Natural killer cell (primary cell): ENCODE results near the gene MARK4. TPM values are rescaled to one million over a fixed set of nuclear protein-coding genes. Genes with fewer than 3 reads are reported as not detected.
A peak's percentile ranks its signal among the peaks of the same experiment; 100 is the strongest.

ENCODE experiments used
- ATAC-seq, 3 donors: fragments of 150-1000 bp in 2 of 3; fragments of 200-7000 bp in 1 of 3; cut with Tn5 transposase; 1 replicate in 1 of 3; 2 replicates in 2 of 3; pipeline ENCODE4 v1.10.0; 2021; ENCODE audit warnings: mild to moderate bottlenecking in 2 of 3, moderate library complexity in 2 of 3
- DNase-seq, 2 donors: peaks; one replicate each; pipeline versions ENCODE4 v3.0.0 to v3.0.0-alpha.2; 2013 to 2021; ENCODE audit warnings: mixed read lengths in 1 of 2
- H3K27ac ChIP-seq: one replicate; pipeline ENCODE4 v1.5.1; 2013; ENCODE audit warnings: mild to moderate bottlenecking, low read length
- H3K27me3 ChIP-seq: one replicate; pipeline ENCODE4 v1.6.1; 2013; ENCODE audit warnings: low read length; ENCODE audit not compliant: control insufficient read depth, insufficient read depth
- H3K36me3 ChIP-seq: one replicate; pipeline ENCODE4 v1.6.1; 2013; ENCODE audit warnings: low read length; ENCODE audit not compliant: control insufficient read depth, insufficient read depth
- H3K4me1 ChIP-seq: one replicate; pipeline ENCODE4 v1.6.1; 2013; ENCODE audit warnings: low read length; ENCODE audit not compliant: control insufficient read depth, insufficient read depth
- H3K4me3 ChIP-seq: one replicate; pipeline ENCODE4 v1.5.1; 2013; ENCODE audit warnings: low read length
- H3K9me3 ChIP-seq: one replicate; pipeline ENCODE4 v1.6.1; 2013; ENCODE audit warnings: low read length; ENCODE audit not compliant: control insufficient read depth, insufficient read depth
- H3K27ac Mint-ChIP-seq, 2 donors: one replicate each; pipeline ENCODE4 v1.8.0; 2022; ENCODE audit warnings: mild to moderate bottlenecking in 2 of 2, mixed read lengths in 2 of 2, moderate library complexity in 1 of 2
- H3K27me3 Mint-ChIP-seq, 2 donors: one replicate each; pipeline ENCODE4 v1.8.0; 2022; ENCODE audit warnings: low read depth in 2 of 2, mixed read lengths in 2 of 2
- H3K36me3 Mint-ChIP-seq: one replicate; pipeline ENCODE4 v1.8.0; 2022; ENCODE audit warnings: mixed read lengths
- H3K4me1 Mint-ChIP-seq, 2 donors: one replicate each; pipeline ENCODE4 v1.8.0; 2022; ENCODE audit warnings: mixed read lengths in 2 of 2
- H3K4me3 Mint-ChIP-seq: one replicate; pipeline ENCODE4 v1.8.0; 2022; ENCODE audit warnings: mild to moderate bottlenecking, moderate library complexity, mixed read lengths
- H3K9me3 Mint-ChIP-seq, 2 donors: one replicate each; pipeline ENCODE4 v1.8.0; 2022; ENCODE audit warnings: mixed read lengths in 2 of 2
- WGBS: methylation state at CpG from one replicate; pipeline ENCODE4 v1.1.7; 2013; ENCODE audit warnings: missing lambda C conversion rate; ENCODE audit not compliant: insufficient coverage; 5-methylcytosine and 5-hydroxymethylcytosine counted together
- intact Hi-C: fragments of 100-400 bp; cut with micrococcal nuclease; formaldehyde crosslinking; loops from one replicate; pipeline ENCODE4 v1.14.2; 2022
- total RNA-seq, 4 donors: library from RNA; stranded (reverse); fragments of 120-200 nt in 1 of 4; gene quantifications; one replicate each; pipeline versions ENCODE4 v1.2.3 to v1.2.4, GENCODE V29; 2013 to 2022
- TF ChIP-seq, protein P1 (sequence below): fragments of 200-600 bp; IDR thresholded peaks from one replicate; pipeline ENCODE4 v1.8.0; 2022; ENCODE audit warnings: antibody characterized with exemption

Gene MARK4
- total RNA-seq, 3 donors from 2014 or later (not counting 1 experiment from before 2014, with no cell fraction given) = 50.4 to 53.6 (median 51.4) TPM

DNA sequence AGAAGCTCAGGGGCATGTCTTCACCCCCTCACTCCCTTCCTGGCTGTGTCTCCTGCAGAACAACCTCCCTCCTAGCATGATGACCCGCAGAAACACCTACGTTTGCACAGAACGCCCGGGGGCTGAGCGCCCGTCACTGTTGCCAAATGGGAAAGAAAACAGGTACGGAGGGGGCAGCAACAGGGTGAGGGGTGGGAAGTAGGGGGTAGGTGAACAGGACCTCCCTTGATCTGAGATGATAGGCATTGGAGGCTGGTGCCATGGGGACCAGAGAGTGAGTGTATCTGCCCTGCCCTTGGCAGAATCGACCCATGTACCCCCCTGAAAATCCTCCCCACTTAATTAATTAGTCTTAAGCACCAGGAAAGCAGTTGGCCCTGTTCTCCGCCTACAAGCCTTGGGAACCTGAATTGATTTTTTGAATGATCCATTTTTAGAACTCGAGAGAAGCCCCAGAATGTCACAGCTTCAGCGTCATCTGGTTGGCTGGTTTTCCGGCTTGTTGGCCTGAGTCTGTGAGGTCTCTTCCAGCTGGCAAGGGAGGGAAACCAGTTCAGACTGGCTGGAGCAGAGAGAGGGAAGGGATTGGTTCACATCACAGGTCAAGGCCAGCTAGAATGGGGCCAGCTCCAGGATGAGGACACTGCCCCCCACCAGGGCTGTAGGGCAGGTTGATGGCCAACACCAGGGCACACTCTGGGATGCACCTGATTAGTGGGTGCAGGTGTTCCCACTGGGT, 43.4 kb downstream of the MARK4 start:
- Mint-ChIP-seq H3K9me3 (no peaks in the 10 kb centered on the region), H3K27ac (no peak overlapping the region), H3K4me1 (no peaks in the 10 kb centered on the region), H3K27me3 (no peaks in the 10 kb centered on the region), H3K36me3 (peaks cover 11% of the 10 kb centered on the region), H3K4me3 (no peak overlapping the region)
- TF ChIP-seq, protein P1, sequence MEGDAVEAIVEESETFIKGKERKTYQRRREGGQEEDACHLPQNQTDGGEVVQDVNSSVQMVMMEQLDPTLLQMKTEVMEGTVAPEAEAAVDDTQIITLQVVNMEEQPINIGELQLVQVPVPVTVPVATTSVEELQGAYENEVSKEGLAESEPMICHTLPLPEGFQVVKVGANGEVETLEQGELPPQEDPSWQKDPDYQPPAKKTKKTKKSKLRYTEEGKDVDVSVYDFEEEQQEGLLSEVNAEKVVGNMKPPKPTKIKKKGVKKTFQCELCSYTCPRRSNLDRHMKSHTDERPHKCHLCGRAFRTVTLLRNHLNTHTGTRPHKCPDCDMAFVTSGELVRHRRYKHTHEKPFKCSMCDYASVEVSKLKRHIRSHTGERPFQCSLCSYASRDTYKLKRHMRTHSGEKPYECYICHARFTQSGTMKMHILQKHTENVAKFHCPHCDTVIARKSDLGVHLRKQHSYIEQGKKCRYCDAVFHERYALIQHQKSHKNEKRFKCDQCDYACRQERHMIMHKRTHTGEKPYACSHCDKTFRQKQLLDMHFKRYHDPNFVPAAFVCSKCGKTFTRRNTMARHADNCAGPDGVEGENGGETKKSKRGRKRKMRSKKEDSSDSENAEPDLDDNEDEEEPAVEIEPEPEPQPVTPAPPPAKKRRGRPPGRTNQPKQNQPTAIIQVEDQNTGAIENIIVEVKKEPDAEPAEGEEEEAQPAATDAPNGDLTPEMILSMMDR = no peak
- DNase-seq = no peak
- Histone ChIP-seq H3K27ac (no peak overlapping the region), H3K36me3 (peaks cover 21% of the 10 kb centered on the region), H3K4me1 (no peaks in the 10 kb centered on the region), H3K4me3 (no peak overlapping the region), H3K27me3 (no peaks in the 10 kb centered on the region), H3K9me3 (no peaks in the 10 kb centered on the region)
- intact Hi-C loops = no loop called here
- ATAC-seq = no peak
- 98% methylated on average over 12 of the region's 12 CpGs for WGBS

DNA sequence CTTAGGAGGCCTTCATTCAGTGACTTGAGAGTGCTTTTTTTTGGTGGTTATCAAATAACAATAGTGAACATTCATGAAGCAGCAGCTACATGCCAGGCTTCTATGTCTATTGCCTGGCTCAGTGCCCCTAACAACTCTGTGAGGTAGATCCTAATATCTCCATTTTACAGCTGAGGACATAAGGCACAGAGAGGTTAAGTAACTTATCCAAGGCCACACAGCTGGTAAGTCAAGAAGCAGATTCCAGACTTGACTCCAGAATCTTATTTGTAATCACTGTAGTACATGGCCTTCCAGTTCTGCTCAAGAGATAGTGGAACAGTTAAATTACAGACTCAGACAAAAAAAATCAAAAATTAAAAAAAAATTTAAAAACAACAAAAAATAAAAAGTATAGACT, 44.8 kb downstream of the MARK4 start:
- Mint-ChIP-seq H3K9me3 (no peaks in the 10 kb centered on the region), H3K4me3 (no peak overlapping the region), H3K27me3 (no peaks in the 10 kb centered on the region), H3K4me1 (no peaks in the 10 kb centered on the region), H3K36me3 (peaks cover 11% of the 10 kb centered on the region), H3K27ac (no peak overlapping the region)
- intact Hi-C loops = no loop called here
- peaks cover 13% of the 10 kb centered on the region for H3K36me3 ChIP-seq
- no peaks in the 10 kb centered on the region for H3K4me1 ChIP-seq
- ATAC-seq (no peak), DNase-seq (no peak)
- no peak overlapping the region for H3K4me3 ChIP-seq
- no peak overlapping the region for H3K27ac ChIP-seq
- TF ChIP-seq, protein P1 = no peak
- H3K27me3 ChIP-seq = no peaks in the 10 kb centered on the region
- no peaks in the 10 kb centered on the region for H3K9me3 ChIP-seq

DNA sequence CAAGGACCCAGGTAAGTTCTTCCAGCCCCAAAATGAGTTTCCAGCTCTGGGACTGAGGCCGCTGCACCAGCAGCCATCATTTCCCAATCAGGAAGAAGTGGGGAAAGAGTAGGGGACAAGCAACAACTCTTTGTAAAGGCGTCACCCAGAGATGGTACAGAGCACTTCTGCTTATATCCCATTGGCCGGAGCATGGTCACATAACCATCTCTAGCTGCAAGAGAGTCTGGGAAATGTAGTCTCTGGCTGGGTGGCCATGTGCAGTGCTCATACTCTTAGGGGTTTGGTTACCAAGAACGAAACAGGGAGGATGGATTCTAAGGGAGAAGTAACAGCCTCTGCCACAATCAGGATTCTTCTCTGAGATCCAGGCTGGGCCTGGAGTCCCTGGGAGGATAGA, 45.3 kb downstream of the MARK4 start:
- Mint-ChIP-seq H3K27ac (no peak overlapping the region), H3K27me3 (no peaks in the 10 kb centered on the region), H3K4me3 (no peak overlapping the region), H3K36me3 (peaks cover 11% of the 10 kb centered on the region), H3K9me3 (no peaks in the 10 kb centered on the region), H3K4me1 (no peaks in the 10 kb centered on the region)
- no peak for DNase-seq
- peak in 1 of 3 donors; percentile 25 for ATAC-seq
- WGBS = 98% methylated on average over 4 of the region's 4 CpGs
- Histone ChIP-seq H3K9me3 (no peaks in the 10 kb centered on the region), H3K4me3 (no peak overlapping the region), H3K27ac (no peak overlapping the region), H3K4me1 (no peaks in the 10 kb centered on the region), H3K36me3 (peaks cover 12% of the 10 kb centered on the region), H3K27me3 (no peaks in the 10 kb centered on the region)
- intact Hi-C loops = no loop called here
- TF ChIP-seq, protein P1 = no peak

DNA sequence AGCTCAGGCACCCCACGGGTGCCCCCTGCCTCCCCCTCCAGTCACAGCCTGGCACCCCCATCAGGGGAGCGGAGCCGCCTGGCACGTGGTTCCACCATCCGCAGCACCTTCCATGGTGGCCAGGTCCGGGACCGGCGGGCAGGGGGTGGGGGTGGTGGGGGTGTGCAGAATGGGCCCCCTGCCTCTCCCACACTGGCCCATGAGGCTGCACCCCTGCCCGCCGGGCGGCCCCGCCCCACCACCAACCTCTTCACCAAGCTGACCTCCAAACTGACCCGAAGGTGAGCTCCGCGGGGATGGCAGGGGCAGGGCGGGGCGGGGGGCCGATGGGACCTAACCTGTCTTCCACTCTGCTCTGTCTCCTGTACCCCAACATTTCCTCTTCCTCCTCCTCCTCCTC, 46.6 kb downstream of the MARK4 start:
- Mint-ChIP-seq H3K4me1 (no peaks in the 10 kb centered on the region), H3K27ac (no peak overlapping the region), H3K4me3 (no peak overlapping the region), H3K27me3 (no peaks in the 10 kb centered on the region), H3K9me3 (no peaks in the 10 kb centered on the region), H3K36me3 (peaks cover 1% of the 10 kb centered on the region)
- DNase-seq (no peak), ATAC-seq (no peak)
- H3K9me3 ChIP-seq = no peaks in the 10 kb centered on the region
- TF ChIP-seq, protein P1 = no peak
- peaks cover 9% of the 10 kb centered on the region for H3K36me3 ChIP-seq
- H3K4me3 ChIP-seq = no peak overlapping the region
- intact Hi-C loops = no loop called here
- 99% methylated on average over 13 of the region's 18 CpGs for WGBS
- H3K27me3 ChIP-seq = no peaks in the 10 kb centered on the region
- H3K27ac ChIP-seq = no peak overlapping the region
- H3K4me1 ChIP-seq = no peaks in the 10 kb centered on the region
